IPS-20b (cell line): ENCODE results near the gene JAZF1.

Source experiments
- H3K27ac ChIP-seq: one replicate; pipeline ENCODE4 v1.5.1; 2013; ENCODE audit warnings: low read length
- H3K27me3 ChIP-seq: 2 replicates; pipeline ENCODE4 v1.6.1; 2013; ENCODE audit warnings: mild to moderate bottlenecking, low read length, inconsistent platforms; ENCODE audit not compliant: insufficient read depth
- H3K36me3 ChIP-seq: 2 replicates; pipeline ENCODE4 v1.6.1; 2013; ENCODE audit warnings: low read depth, mild to moderate bottlenecking, inconsistent platforms, low read length, moderate library complexity; ENCODE audit not compliant: insufficient read depth
- H3K4me1 ChIP-seq: 2 replicates; pipeline ENCODE4 v1.6.1; 2013; ENCODE audit warnings: mild to moderate bottlenecking, control low read depth, inconsistent platforms, low read length, moderate library complexity; ENCODE audit not compliant: insufficient read depth
- H3K4me3 ChIP-seq: 2 replicates; pipeline ENCODE4 v1.5.1; 2013; ENCODE audit warnings: mild to moderate bottlenecking, low read length, inconsistent platforms
- H3K9ac ChIP-seq: 2 replicates; pipeline ENCODE4 v1.6.1; 2013; ENCODE audit warnings: low read depth, mild to moderate bottlenecking, inconsistent platforms, low read length, moderate library complexity
- H3K9me3 ChIP-seq: 2 replicates; pipeline ENCODE4 v1.6.1; 2013; ENCODE audit warnings: mild to moderate bottlenecking, low read depth, low read length, inconsistent platforms; ENCODE audit not compliant: insufficient read depth

Gene JAZF1

DNA sequence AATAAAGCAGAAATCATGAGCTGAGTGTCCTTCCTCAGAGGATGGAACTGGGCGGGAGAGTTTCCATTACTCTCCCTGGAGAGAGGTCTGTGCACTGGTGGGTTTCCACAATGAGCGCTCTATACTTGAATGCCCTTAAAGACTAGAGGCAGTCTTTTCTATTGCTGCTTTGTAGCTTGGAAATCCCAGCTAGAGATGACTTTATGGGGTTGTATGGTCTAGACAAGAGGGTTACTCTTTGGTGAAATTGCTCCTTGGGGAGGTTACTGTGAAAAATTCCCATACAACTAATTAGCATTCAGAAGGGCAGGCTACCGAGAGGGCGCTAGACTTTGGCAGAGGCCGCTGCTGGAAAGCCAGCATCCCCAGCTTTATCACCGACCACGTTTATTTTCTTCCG is 303.8 kb downstream of the JAZF1 start:
- Histone ChIP-seq H3K9ac (no peak overlapping the region), H3K27me3 (no peaks in the 10 kb centered on the region), H3K4me3 (no peak overlapping the region), H3K36me3 (no peaks in the 10 kb centered on the region), H3K9me3 (no peaks in the 10 kb centered on the region), H3K27ac (no peak overlapping the region), H3K4me1 (peaks cover 6% of the 10 kb centered on the region; the same call in 1 of the 2 replicates)

- no peaks in the 10 kb centered on the region for H3K36me3 ChIP-seq
- H3K27ac ChIP-seq: no peak overlapping the region
- H3K9ac ChIP-seq: no peak overlapping the region
- peaks cover 6% of the 10 kb centered on the region; the same call in 1 of the 2 replicates for H3K4me1 ChIP-seq
- no peak overlapping the region for H3K4me3 ChIP-seq
- H3K9me3 ChIP-seq: no peaks in the 10 kb centered on the region
- no peaks in the 10 kb centered on the region for H3K27me3 ChIP-seq
These were observed 304.8 kb downstream of the JAZF1 start for GRCh38 chr7:27875832-27876231.

GRCh38 chr7:27875061-27875460 is 305.5 kb downstream of the JAZF1 start:
- H3K27me3 ChIP-seq: no peaks in the 10 kb centered on the region
- no peaks in the 10 kb centered on the region for H3K36me3 ChIP-seq
- no peaks in the 10 kb centered on the region for H3K9me3 ChIP-seq
- no peak overlapping the region for H3K9ac ChIP-seq
- peaks cover 6% of the 10 kb centered on the region; the same call in 1 of the 2 replicates for H3K4me1 ChIP-seq
- no peak overlapping the region for H3K4me3 ChIP-seq
- no peak overlapping the region for H3K27ac ChIP-seq

GRCh38 chr7:27873981-27874957 is 306.3 kb downstream of the JAZF1 start:
- no peak overlapping the region for H3K9ac ChIP-seq
- peaks cover 6% of the 10 kb centered on the region; the same call in 1 of the 2 replicates for H3K4me1 ChIP-seq
- no peak overlapping the region for H3K27ac ChIP-seq
- H3K4me3 ChIP-seq: no peak overlapping the region
- no peaks in the 10 kb centered on the region for H3K27me3 ChIP-seq
- no peaks in the 10 kb centered on the region for H3K9me3 ChIP-seq
- H3K36me3 ChIP-seq: no peaks in the 10 kb centered on the region

GRCh38 chr7:27872356-27873275 is 308.0 kb downstream of the JAZF1 start:
- no peak overlapping the region for H3K9ac ChIP-seq

DNA sequence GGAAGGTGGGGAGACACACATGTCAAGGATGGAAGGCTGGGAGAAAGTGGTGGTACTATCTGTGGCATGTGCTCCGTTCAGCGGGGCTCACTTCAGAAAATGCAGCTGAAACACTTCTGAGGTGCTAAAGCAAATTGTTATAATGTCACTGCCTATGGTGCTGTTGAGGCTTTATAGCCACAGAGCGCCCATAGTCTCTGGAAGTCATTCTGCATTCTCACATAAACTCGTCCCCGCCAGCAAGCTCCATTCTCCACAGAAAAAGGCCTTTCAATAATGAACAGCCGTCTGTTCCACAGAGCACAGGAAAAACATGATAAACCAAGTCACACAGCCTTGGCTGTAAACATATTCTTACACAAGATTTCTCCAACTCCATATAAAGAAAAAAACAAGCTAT is 308.7 kb downstream of the JAZF1 start:
- no peak overlapping the region for H3K4me3 ChIP-seq
- H3K27me3 ChIP-seq: no peaks in the 10 kb centered on the region
- H3K4me1 ChIP-seq: peaks cover 6% of the 10 kb centered on the region; the same call in 1 of the 2 replicates
- H3K9me3 ChIP-seq: no peaks in the 10 kb centered on the region
- H3K9ac ChIP-seq: no peak overlapping the region
- H3K27ac ChIP-seq: no peak overlapping the region
- H3K36me3 ChIP-seq: no peaks in the 10 kb centered on the region

More at GRCh38 chr7:27872356-27873275, 308.0 kb downstream of the JAZF1 start:
- Histone ChIP-seq H3K9me3 (no peaks in the 10 kb centered on the region), H3K36me3 (no peaks in the 10 kb centered on the region), H3K4me3 (no peak overlapping the region), H3K4me1 (peaks cover 6% of the 10 kb centered on the region; the same call in 1 of the 2 replicates), H3K27me3 (no peaks in the 10 kb centered on the region), H3K27ac (no peak overlapping the region)

- Histone ChIP-seq H3K9ac (no peak overlapping the region), H3K27ac (no peak overlapping the region), H3K27me3 (no peaks in the 10 kb centered on the region), H3K4me3 (no peak overlapping the region), H3K4me1 (peaks cover 6% of the 10 kb centered on the region; the same call in 1 of the 2 replicates), H3K9me3 (no peaks in the 10 kb centered on the region), H3K36me3 (no peaks in the 10 kb centered on the region)
These were observed 309.5 kb downstream of the JAZF1 start for GRCh38 chr7:27871086-27871485.

DNA sequence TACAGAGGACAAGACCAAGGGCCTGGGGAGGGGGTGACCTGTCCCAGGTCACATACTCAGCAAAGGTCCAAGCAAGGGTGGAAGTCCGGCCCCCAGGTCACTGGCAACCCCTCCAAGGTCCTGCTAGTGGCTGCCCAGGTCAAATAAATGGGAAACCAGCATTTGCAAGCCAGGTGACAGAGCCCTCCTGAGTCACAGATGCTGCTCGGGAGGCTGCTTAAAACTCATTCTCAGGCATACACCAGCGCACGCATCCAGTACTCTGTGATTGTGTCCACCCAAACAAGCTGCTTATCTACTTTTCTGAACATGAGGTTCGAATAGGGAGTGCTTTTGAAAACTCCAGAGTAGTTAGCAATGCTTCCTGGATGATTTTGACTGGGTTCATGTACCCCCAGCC is 310.0 kb downstream of the JAZF1 start:
- H3K27ac ChIP-seq: no peak overlapping the region
- H3K4me3 ChIP-seq: no peak overlapping the region
- H3K4me1 ChIP-seq: peaks cover 6% of the 10 kb centered on the region; the same call in 1 of the 2 replicates
- H3K9ac ChIP-seq: no peak overlapping the region
- no peaks in the 10 kb centered on the region for H3K36me3 ChIP-seq
- H3K27me3 ChIP-seq: no peaks in the 10 kb centered on the region
- H3K9me3 ChIP-seq: no peaks in the 10 kb centered on the region

- no peaks in the 10 kb centered on the region for H3K9me3 ChIP-seq
- H3K27me3 ChIP-seq: no peaks in the 10 kb centered on the region
- H3K4me1 ChIP-seq: peaks cover 6% of the 10 kb centered on the region; the same call in 1 of the 2 replicates
- H3K9ac ChIP-seq: no peak overlapping the region
- no peaks in the 10 kb centered on the region for H3K36me3 ChIP-seq
- H3K27ac ChIP-seq: no peak overlapping the region
- H3K4me3 ChIP-seq: no peak overlapping the region
These were observed 311.5 kb downstream of the JAZF1 start for GRCh38 chr7:27869056-27869455.

DNA sequence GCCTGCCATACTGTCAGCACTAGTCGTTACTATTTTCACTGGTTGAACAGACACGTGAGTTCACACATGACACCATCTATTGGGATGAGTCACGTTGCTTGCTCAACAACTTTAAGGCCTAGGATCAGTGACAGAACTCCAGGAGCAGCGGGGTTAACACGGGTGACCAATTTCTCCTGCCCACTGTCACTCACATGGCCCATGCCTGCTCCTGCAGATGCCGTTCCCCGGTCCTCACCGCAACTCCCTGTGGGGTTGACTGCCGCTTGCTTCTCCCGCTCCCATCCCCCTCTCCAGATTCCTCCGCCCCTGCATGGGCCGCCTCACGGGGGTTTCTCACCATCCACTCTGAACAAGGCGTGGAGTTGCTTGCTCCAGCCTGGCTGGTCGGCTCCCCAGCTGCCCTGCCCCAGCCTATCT is 312.5 kb downstream of the JAZF1 start:
- no peaks in the 10 kb centered on the region for H3K36me3 ChIP-seq

DNA sequence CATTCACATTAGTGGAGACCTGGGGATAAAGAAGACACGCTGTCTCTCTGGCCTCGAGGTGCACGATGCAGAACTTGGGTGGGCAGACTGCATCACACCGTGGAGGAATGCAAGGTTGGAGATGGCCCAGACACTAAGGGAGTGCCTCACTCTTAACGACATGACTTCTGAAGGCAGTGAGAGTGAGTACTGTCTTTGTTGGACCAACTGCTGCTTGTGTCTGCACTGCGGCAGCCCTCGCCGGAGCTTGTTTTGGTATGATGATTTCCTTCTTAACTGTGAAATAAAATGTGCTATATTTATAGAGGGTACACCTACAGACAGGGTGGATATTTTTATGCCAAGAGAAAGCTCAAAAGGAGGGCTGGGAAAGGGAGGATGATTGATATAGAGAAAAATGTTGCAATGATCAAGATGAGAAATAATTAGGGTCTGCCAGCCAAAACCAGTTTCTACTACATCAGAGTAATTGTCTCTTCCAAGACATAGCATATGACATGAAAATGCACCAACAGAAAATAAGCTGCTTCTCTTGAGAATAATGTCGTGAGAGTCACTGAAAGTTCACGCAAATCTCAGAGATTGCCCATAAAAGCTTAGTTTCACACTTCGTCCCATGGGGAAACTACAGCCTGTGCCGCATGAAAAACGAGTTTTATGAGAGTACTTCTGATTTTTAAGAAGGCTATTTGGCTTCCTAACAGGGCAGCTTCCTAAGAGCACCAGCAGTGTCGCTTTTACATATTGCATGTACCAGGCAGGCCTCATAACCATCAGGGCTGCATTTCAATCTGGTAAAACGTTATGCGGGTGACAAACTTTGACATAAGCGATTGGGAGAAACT is 313.5 kb downstream of the JAZF1 start:
- H3K27ac ChIP-seq: no peak overlapping the region
- no peak overlapping the region for H3K9ac ChIP-seq
- H3K9me3 ChIP-seq: no peaks in the 10 kb centered on the region
- H3K36me3 ChIP-seq: no peaks in the 10 kb centered on the region
- H3K4me1 ChIP-seq: 0 out of 2 replicates have a peak, but pooled peaks cover 2% of the 10 kb centered on the region
- H3K27me3 ChIP-seq: no peaks in the 10 kb centered on the region
- no peak overlapping the region for H3K4me3 ChIP-seq

More for the DNA sequence above, 312.5 kb downstream of the JAZF1 start:
- peaks cover 8% of the 10 kb centered on the region; the same call in 1 of the 2 replicates for H3K4me1 ChIP-seq
- no peak overlapping the region for H3K27ac ChIP-seq
- no peak overlapping the region for H3K9ac ChIP-seq
- H3K27me3 ChIP-seq: no peaks in the 10 kb centered on the region
- H3K9me3 ChIP-seq: no peaks in the 10 kb centered on the region
- H3K4me3 ChIP-seq: no peak overlapping the region
